ENCODE results near the gene AARS2. TPM values are rescaled to one million over a fixed set of nuclear protein-coding genes. Genes with fewer than 3 reads are reported as not detected.

The AARS2 gene
- total and polyA plus RNA-seq, 9 of the 15 experiments (the other 6 are each of a cell fraction or from before 2014, with no cell fraction given), result 0.97 to 34.0 (median 18.3) TPM

DNA sequence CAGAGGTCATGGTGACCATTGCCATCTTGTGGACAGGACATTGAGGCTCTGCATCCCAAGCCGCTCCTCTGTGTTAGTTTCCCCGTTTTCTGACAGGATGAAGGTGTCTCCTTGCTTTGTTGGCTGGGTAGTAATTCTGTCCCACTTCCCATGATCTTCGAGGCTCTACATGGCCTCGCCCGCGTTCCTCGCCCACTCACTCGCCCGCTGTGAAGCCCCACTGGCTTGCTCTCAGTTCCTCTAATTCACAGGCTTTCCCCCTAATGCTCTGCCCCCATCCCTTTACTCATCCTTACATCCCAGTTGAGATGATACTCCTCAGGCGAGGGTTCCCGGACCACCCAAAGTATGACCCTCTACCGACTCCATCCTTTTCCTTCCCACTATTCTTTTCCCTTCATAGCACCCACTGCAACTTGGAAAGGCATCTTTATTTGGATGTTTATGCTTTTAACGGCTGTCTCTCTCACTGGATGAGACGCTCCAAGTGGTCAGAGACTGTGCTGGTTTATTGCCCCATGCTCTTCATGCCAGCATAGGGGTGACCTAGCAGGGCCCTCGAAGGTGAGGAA lies 55.3 kb downstream of the AARS2 start (continued):
- TF ChIP-seq HMGN3 (IDR thresholded peaks at IDR 0.05; ENCODE audit: borderline replicate concordance, extremely low read depth, insufficient read length, low read depth, low read length) (no peak), FOXA3 (CRISPR knock-in tag; conservative IDR thresholded peaks at IDR 0.05 in 1 of 2, IDR thresholded peaks at IDR 0.05 in 1 of 2) (no peak), SMARCA5 (IDR thresholded peaks at IDR 0.05) (peak; percentile 23; the same call in 1 of the 2 replicates), RBM39 (optimal IDR thresholded peaks at IDR 0.05; ENCODE audit: low read depth, low read length) (no peak), ZKSCAN1 (IDR thresholded peaks at IDR 0.05; ENCODE audit: low read depth, low read length) (no peak), ADNP (tag; IDR thresholded peaks at IDR 0.05) (no peak), NFE2 (IDR thresholded peaks at IDR 0.05; ENCODE audit: low read depth) (no peak), FOXJ2 (tag; IDR thresholded peaks at IDR 0.05) (no peak), SMARCE1 (IDR thresholded peaks at IDR 0.05) (no peak), HDAC1 (IDR thresholded peaks at IDR 0.05) (no peak), TEAD1 (CRISPR knock-in tag; IDR thresholded peaks at IDR 0.05) (peak in 1 of 2 experiments; percentile 6; a peak in 1 of 4 replicates), MIER1 (IDR thresholded peaks at IDR 0.05; ENCODE audit: low read depth) (0 out of 2 replicates have a peak, but pooled peaks have one; percentile 16)
- TF ChIP-seq, protein P1, sequence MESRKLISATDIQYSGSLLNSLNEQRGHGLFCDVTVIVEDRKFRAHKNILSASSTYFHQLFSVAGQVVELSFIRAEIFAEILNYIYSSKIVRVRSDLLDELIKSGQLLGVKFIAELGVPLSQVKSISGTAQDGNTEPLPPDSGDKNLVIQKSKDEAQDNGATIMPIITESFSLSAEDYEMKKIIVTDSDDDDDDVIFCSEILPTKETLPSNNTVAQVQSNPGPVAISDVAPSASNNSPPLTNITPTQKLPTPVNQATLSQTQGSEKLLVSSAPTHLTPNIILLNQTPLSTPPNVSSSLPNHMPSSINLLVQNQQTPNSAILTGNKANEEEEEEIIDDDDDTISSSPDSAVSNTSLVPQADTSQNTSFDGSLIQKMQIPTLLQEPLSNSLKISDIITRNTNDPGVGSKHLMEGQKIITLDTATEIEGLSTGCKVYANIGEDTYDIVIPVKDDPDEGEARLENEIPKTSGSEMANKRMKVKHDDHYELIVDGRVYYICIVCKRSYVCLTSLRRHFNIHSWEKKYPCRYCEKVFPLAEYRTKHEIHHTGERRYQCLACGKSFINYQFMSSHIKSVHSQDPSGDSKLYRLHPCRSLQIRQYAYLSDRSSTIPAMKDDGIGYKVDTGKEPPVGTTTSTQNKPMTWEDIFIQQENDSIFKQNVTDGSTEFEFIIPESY (CRISPR knock-in tag; IDR thresholded peaks at IDR 0.05), result no peak
- TF ChIP-seq, protein P2, sequence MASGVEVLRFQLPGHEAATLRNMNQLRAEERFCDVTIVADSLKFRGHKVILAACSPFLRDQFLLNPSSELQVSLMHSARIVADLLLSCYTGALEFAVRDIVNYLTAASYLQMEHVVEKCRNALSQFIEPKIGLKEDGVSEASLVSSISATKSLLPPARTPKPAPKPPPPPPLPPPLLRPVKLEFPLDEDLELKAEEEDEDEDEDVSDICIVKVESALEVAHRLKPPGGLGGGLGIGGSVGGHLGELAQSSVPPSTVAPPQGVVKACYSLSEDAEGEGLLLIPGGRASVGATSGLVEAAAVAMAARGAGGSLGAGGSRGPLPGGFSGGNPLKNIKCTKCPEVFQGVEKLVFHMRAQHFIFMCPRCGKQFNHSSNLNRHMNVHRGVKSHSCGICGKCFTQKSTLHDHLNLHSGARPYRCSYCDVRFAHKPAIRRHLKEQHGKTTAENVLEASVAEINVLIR (CRISPR knock-in tag; IDR thresholded peaks at IDR 0.05), result no peak
- TF ChIP-seq, protein P3, sequence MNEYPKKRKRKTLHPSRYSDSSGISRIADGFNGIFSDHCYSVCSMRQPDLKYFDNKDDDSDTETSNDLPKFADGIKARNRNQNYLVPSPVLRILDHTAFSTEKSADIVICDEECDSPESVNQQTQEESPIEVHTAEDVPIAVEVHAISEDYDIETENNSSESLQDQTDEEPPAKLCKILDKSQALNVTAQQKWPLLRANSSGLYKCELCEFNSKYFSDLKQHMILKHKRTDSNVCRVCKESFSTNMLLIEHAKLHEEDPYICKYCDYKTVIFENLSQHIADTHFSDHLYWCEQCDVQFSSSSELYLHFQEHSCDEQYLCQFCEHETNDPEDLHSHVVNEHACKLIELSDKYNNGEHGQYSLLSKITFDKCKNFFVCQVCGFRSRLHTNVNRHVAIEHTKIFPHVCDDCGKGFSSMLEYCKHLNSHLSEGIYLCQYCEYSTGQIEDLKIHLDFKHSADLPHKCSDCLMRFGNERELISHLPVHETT (CRISPR knock-in tag; conservative IDR thresholded peaks at IDR 0.05 in 1 of 2, IDR thresholded peaks at IDR 0.05 in 1 of 2), result 0 out of 4 replicates have a peak, but pooled peaks of 1 of the 2 experiments have one; percentile 12
- TF ChIP-seq, protein P4, sequence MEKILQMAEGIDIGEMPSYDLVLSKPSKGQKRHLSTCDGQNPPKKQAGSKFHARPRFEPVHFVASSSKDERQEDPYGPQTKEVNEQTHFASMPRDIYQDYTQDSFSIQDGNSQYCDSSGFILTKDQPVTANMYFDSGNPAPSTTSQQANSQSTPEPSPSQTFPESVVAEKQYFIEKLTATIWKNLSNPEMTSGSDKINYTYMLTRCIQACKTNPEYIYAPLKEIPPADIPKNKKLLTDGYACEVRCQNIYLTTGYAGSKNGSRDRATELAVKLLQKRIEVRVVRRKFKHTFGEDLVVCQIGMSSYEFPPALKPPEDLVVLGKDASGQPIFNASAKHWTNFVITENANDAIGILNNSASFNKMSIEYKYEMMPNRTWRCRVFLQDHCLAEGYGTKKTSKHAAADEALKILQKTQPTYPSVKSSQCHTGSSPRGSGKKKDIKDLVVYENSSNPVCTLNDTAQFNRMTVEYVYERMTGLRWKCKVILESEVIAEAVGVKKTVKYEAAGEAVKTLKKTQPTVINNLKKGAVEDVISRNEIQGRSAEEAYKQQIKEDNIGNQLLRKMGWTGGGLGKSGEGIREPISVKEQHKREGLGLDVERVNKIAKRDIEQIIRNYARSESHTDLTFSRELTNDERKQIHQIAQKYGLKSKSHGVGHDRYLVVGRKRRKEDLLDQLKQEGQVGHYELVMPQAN (IDR thresholded peaks at IDR 0.05; ENCODE audit: borderline replicate concordance), result 0 out of 2 replicates have a peak, but pooled peaks have one; percentile 45
- TF ChIP-seq, protein P5, sequence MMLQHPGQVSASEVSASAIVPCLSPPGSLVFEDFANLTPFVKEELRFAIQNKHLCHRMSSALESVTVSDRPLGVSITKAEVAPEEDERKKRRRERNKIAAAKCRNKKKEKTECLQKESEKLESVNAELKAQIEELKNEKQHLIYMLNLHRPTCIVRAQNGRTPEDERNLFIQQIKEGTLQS (IDR thresholded peaks at IDR 0.05), result peak; percentile 54; the same call in 1 of the 2 replicates
- TF ChIP-seq, protein P5 (CRISPR knock-in tag; conservative IDR thresholded peaks at IDR 0.05), result 0 out of 2 replicates have a peak, but pooled peaks have one; percentile 43
